Measurements from ENCODE around the gene RPL3.

The RPL3 gene

GRCh38 chr22:39298241-39298987 lies 21.0 kb downstream of the RPL3 start:
- TF ChIP-seq SIN3A (IDR thresholded peaks at IDR 0.05; ENCODE audit: borderline replicate concordance, insufficient read depth, low read length) (no peak), FOXP2 (optimal IDR thresholded peaks at IDR 0.05; ENCODE audit: borderline replicate concordance, extremely low read depth, extremely low read length, insufficient read depth) (no peak)

DNA sequence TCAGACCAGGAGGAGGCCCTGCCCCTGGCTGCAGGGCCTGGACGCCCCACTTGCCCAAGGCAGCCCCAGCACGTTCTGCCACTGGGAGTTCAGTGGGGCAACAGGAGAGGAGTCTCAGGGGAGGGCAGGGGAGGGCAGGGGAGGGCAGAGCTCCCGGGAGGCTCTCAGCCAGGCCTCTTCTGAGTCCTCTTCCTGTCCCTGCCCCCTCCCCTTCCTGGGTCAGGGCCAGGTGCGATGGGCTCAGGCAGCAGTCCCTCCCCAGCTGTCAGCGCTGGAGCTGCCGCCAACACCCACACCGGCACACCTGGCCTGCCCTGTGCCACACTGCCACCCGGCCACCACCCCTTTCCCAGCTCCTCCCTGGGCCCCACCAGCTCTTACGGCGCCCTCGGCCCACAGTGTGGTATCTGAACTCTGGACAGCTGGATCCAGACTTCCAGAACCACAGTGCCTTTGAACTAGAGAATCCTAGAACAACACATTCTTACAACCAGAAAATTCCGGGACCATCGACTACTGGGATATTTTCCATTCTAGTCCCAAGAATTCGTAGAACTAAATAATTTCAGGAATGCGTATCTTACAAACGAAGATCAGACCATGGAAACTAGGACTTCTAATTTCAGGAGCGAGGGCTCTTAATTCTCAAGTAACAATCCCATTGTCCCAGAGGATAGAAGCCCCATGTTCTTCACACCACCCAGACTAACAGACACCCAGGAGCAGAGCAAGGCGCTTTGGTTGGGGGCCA lies 21.8 kb downstream of the RPL3 start:
- TF ChIP-seq SIN3A (IDR thresholded peaks at IDR 0.05; ENCODE audit: borderline replicate concordance, insufficient read depth, low read length) (no peak), REST (IDR thresholded peaks at IDR 0.05; ENCODE audit: insufficient read depth in 1 of 2, low read depth in 2 of 2, low read length in 2 of 2) (no peak), FOXP2 (optimal IDR thresholded peaks at IDR 0.05; ENCODE audit: borderline replicate concordance, extremely low read depth, extremely low read length, insufficient read depth) (no peak), TAF1 (IDR thresholded peaks at IDR 0.05; ENCODE audit: borderline replicate concordance, insufficient read depth, low read length) (no peak), POLR2AphosphoS5 (IDR thresholded peaks at IDR 0.05; ENCODE audit: low read depth, low read length) (no peak)

DNA sequence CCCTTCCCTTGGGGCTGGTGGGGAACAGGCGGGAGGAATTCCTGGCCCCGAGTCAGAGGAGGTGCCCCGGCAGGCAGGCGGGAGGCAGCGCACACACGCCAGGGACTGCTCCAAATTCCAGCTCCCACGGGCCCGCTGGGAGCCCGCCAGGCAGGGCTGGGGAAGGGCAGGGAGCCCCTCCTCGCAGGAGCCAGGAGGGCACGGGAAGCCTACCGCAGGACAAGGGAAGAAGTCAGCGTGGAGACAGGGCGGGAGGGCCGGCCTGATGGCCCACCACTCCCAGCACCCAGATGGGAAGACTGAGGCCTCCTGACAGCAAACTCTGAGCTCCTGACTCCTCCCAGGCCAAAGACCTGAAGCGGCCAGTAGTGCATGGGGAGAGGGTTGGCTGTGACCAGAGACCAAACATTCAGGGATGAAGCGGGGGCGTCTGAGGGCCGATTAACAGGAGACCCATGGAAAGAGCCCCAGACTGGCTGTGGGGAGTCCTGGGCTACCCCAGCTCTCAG lies 22.4 kb downstream of the RPL3 start:
- TF ChIP-seq FOXP2 (optimal IDR thresholded peaks at IDR 0.05; ENCODE audit: borderline replicate concordance, extremely low read depth, extremely low read length, insufficient read depth) (no peak), SIN3A (IDR thresholded peaks at IDR 0.05; ENCODE audit: borderline replicate concordance, insufficient read depth, low read length) (no peak), REST (IDR thresholded peaks at IDR 0.05; ENCODE audit: insufficient read depth in 1 of 2, low read depth in 2 of 2, low read length in 2 of 2) (no peak), POLR2AphosphoS5 (IDR thresholded peaks at IDR 0.05; ENCODE audit: low read depth, low read length) (no peak), TAF1 (IDR thresholded peaks at IDR 0.05; ENCODE audit: borderline replicate concordance, insufficient read depth, low read length) (no peak)

DNA sequence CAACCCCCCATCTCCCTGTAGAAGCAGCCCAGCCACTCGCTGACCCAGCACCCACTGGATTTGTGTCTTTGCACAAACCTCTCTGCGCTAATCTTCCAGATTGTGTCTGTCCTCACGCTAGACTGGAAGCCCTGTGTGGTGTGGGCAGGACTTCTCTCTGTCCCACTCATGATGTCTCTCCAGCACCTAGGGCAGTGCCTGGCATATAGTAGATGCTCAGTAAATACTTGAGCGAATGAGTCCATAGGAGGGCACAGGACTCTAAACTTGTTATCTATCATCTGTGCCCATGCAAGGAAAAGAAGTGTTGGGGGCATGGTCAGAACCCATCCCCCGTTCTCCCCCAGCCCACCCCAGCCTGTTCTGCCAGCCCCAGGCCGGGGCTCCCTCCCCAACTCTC lies 22.9 kb downstream of the RPL3 start:
- TF ChIP-seq SIN3A (IDR thresholded peaks at IDR 0.05; ENCODE audit: borderline replicate concordance, insufficient read depth, low read length) (no peak), FOXP2 (optimal IDR thresholded peaks at IDR 0.05; ENCODE audit: borderline replicate concordance, extremely low read depth, extremely low read length, insufficient read depth) (no peak), POLR2AphosphoS5 (IDR thresholded peaks at IDR 0.05; ENCODE audit: low read depth, low read length) (no peak), REST (IDR thresholded peaks at IDR 0.05; ENCODE audit: insufficient read depth in 1 of 2, low read depth in 2 of 2, low read length in 2 of 2) (no peak), TAF1 (IDR thresholded peaks at IDR 0.05; ENCODE audit: borderline replicate concordance, insufficient read depth, low read length) (no peak)

DNA sequence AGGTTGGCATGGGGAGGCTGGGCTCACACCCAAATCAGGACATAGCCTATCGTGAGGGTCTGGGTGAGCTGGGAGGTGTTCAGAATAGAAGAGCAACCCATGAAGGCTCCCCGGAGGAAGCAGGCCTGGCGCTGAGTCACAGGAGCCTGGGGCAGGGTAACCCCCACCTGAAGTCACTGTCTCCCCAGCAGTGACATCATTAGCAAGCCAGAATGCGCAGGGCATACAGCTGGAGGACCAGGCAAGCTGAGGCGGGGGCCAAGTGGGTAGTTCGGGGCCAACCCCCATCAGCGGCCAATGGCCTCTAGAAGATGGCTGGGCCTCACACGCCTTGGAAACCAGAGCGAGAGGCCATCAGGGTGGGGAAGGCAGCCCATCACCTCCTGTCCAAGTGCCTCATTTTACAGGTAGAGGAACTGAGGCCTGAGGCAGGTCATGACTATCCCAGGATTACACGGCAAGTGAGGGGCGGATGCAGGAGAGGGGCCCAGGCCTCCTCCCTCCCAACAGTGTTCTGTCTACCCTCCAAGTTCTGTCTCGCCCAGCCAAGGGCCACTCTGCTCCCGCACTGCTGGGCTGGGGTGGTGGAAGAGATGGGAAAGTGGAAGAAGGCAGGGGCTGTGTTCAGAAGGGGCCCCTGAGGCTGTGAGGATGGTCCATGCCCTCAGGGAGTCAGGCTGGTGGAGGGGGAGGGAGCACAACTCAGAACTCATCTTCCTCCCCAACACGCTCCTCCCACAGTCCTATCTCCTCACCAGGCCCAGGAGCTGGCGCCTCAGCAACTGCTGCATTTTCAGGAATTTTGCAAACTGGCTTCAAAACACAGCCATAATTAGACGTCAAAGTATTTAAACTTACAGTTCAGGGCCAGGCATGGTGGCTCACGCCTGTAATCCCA lies 24.6 kb downstream of the RPL3 start:
- TF ChIP-seq REST (IDR thresholded peaks at IDR 0.05; ENCODE audit: insufficient read depth in 1 of 2, low read depth in 2 of 2, low read length in 2 of 2) (no peak), SIN3A (IDR thresholded peaks at IDR 0.05; ENCODE audit: borderline replicate concordance, insufficient read depth, low read length) (no peak), TAF1 (IDR thresholded peaks at IDR 0.05; ENCODE audit: borderline replicate concordance, insufficient read depth, low read length) (no peak), POLR2AphosphoS5 (IDR thresholded peaks at IDR 0.05; ENCODE audit: low read depth, low read length) (no peak), FOXP2 (optimal IDR thresholded peaks at IDR 0.05; ENCODE audit: borderline replicate concordance, extremely low read depth, extremely low read length, insufficient read depth) (no peak)
